ENCODE measurements around the gene MTOR. TPM values are rescaled to one million over a fixed set of nuclear protein-coding genes. Genes with fewer than 3 reads are reported as not detected.

The MTOR gene
- total and polyA plus RNA-seq, 2 donors (not counting 1 experiment from before 2014, with no cell fraction given), result 30.7 to 50.7 TPM

DNA sequence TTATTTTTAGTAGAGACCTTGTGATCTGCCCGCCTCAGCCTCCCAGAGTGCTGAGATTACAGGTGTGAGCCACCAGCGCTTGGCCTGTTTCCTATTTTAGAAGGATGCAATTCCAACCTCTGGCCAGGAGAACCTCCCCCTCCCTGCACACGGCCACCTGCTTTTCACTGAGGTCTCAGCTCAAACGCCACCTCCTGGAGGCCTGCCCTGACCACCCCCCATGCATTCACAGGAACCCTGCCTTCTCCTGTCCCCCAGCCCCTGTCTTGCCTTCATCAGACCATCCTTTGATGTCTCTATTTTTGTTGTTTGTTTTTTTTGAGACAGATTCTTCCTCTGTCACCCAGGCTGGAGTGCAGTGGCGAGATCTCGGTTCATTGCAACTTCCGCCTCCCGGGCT lies 204.9 kb downstream of the MTOR start:
- ChIA-PET POLR2A (no interaction called here), CTCF (interaction anchor here (1.1 kb wide), 1 partner anchor 20 kb away, joined by 6 read pairs; no protein-coding TSS in a partner anchor)
- no peak for ATAC-seq (ENCODE audit: low read depth)
- no peaks in the 10 kb centered on the region for H3K27me3 ChIP-seq (replicated peaks in 1 of 4; ENCODE audit: control extremely low read depth in 1 of 4, control insufficient read depth in 3 of 4, insufficient read depth in 4 of 4, low read length in 3 of 4)
- no peak overlapping the region for H2AFZ ChIP-seq (ENCODE audit: insufficient read depth, low read depth, low read length, poor library complexity, severe bottlenecking)
- peaks cover 0 to 6% of the 10 kb centered on the region in 2 experiments for H3K36me3 ChIP-seq (replicated peaks in 1 of 2; ENCODE audit: control extremely low read depth in 1 of 2, control insufficient read depth in 1 of 2, extremely low read depth in 1 of 2, insufficient read depth in 2 of 2, low read length in 1 of 2)
- Mint-ChIP-seq H3K27ac (no peak overlapping the region), H3K9me3 (ENCODE audit: insufficient read depth) (no peaks in the 10 kb centered on the region), H3K27me3 (no peaks in the 10 kb centered on the region), H3K4me3 (peak overlapping the region; percentile 29), H3K4me1 (peaks cover 26% of the 10 kb centered on the region)
- no peak overlapping the region for H3K27ac ChIP-seq (ENCODE audit: low read length in 2 of 2)
- DNase-seq, result no peak
- TF ChIP-seq CTCF (IDR thresholded peaks at IDR 0.05) (no peak), EZH2 (IDR thresholded peaks at IDR 0.05; ENCODE audit: borderline replicate concordance, insufficient read depth, low read depth, low read length, poor library complexity, severe bottlenecking) (no peak)
- no peak overlapping the region for H3K9ac ChIP-seq (ENCODE audit: low read length)
- H3K4me2 ChIP-seq (replicated peaks; ENCODE audit: low read depth, low read length, poor library complexity, severe bottlenecking), result no peak overlapping the region
- peaks cover 10% of the 10 kb centered on the region for H4K20me1 ChIP-seq (ENCODE audit: control insufficient read depth, insufficient read depth, low read length, poor library complexity, severe bottlenecking)
- peaks cover 25% of the 10 kb centered on the region for H3K79me2 ChIP-seq (ENCODE audit: control insufficient read depth, insufficient read depth, low read length)
- H3K9me3 ChIP-seq (ENCODE audit: control extremely low read depth in 1 of 3, control insufficient read depth in 2 of 3, insufficient read depth in 1 of 3, low read length in 2 of 3), result no peaks in the 10 kb centered on the region
- no peak overlapping the region for H3K4me3 ChIP-seq (ENCODE audit: control extremely low read depth in 1 of 5, extremely low read depth in 1 of 5, insufficient read depth in 1 of 5, low read depth in 2 of 5, low read length in 4 of 5)
- peaks cover 16 to 19% of the 10 kb centered on the region in 2 donors for H3K4me1 ChIP-seq (ENCODE audit: control insufficient read depth in 2 of 2, insufficient read depth in 2 of 2, low read length in 2 of 2)
- WGBS (ENCODE audit: insufficient coverage), result 100% methylated on average over 2 of the region's 8 CpGs
- intact Hi-C loops (cut with micrococcal nuclease), result no loop called here

Small RNAs within 50 kb of the gene (small RNA-seq; reads per million reads assigned to genes)
- gene RNU6-291P (ENCODE audit: insufficient read length, low read depth, low replicate concordance) (not detected), gene RNU6-537P (ENCODE audit: insufficient read length, low read depth, low replicate concordance) (not detected), gene RPL39P6 (ENCODE audit: insufficient read length, low read depth, low replicate concordance) (not detected)

Other genes starting within 250 kb of the MTOR start
- gene TARDBP, start 249.9 kb downstream of the MTOR start, total RNA-seq, result 222 and 226 TPM in 2 replicates
- 85.2 and 280 TPM in 2 replicates for gene TARDBP, start 249.9 kb downstream of the MTOR start, polyA plus RNA-seq
- not detected in 2 replicates for gene MASP2, start 215.3 kb downstream of the MTOR start, total RNA-seq
- 0.06 and 0.30 TPM in 2 replicates for gene MASP2, start 215.3 kb downstream of the MTOR start, polyA plus RNA-seq
- 38.9 and 39.4 TPM in 2 replicates for gene SRM, start 202.5 kb downstream of the MTOR start, total RNA-seq
- 60.5 and 79.2 TPM in 2 replicates for gene SRM, start 202.5 kb downstream of the MTOR start, polyA plus RNA-seq
- gene EXOSC10, start 162.7 kb downstream of the MTOR start, total RNA-seq, result 118 and 119 TPM in 2 replicates
- 83.4 and 135 TPM in 2 replicates for gene EXOSC10, start 162.7 kb downstream of the MTOR start, polyA plus RNA-seq
- gene ANGPTL7, start 73.2 kb downstream of the MTOR start, total RNA-seq, result not detected in 2 replicates
- gene ANGPTL7, start 73.2 kb downstream of the MTOR start, polyA plus RNA-seq, result not detected in 2 replicates
- gene UBIAD1, start 10.6 kb upstream of the MTOR start, total RNA-seq, result 28.1 and 30.9 TPM in 2 replicates
- gene UBIAD1, start 10.6 kb upstream of the MTOR start, polyA plus RNA-seq, result 17.1 and 17.8 TPM in 2 replicates
- gene DISP3, start 216.6 kb upstream of the MTOR start, total RNA-seq, result 1.6 and 2.3 TPM in 2 replicates
- 0.25 and 1.5 TPM in 2 replicates for gene DISP3, start 216.6 kb upstream of the MTOR start, polyA plus RNA-seq